ENCODE measurements around the gene CLN6.
"Not testable (repeated sequence)": the region's sequence is repeated elsewhere in the genome, so short reads cannot be mapped to it uniquely, and the experiment has no call there.

The CLN6 gene

DNA sequence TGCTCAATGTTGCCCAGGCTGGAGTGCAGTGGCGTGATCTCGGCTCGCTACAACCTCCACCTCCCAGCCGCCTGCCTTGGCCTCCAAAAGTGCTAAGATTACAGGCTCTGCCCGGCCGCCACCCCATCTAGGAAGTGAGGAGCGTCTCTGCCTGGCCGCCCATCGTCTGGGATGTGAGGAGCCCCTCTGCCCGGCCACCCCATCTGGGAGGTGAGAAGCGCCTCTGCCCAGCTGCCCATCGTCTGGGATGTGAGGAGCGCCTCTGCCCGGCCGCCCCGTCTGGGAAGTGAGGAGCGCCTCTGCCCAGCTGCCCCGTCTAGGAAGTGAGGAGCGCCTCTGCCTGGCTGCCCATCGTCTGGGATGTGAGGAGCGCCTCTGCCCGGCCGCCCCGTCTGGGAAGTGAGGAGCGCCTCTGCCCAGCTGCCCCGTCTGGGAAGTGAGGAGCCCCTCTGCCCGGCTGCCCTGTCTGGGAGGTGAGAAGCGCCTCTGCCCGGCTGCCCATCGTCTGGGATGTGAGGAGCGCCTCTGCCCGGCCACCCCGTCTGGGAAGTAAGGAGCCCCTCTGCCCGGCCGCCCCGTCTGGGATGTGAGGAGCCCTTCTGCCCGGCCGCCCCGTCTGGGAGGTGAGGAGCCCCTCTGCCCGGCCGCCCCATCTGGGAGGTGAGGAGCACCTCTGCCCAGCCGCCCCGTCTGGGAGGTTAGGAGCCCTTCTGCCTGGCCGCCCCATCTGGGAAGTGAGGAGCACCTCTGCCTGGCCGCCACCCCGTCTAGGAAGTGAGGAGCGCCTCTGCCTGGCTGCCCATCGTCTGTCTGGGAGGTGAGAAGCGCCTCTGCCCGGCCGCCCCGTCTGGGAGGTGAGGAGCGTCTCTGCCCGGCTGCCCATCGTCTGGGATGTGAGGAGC is 7.7 kb downstream of the CLN6 start:
- not testable (repeated sequence) for DNase-seq

- no peak for DNase-seq
These were observed 8.6 kb downstream of the CLN6 start for GRCh38 chr15:68220967-68221366.

GRCh38 chr15:68220489-68220888 is 9.0 kb downstream of the CLN6 start:
- no peak for DNase-seq

- no peak for DNase-seq
These were observed 10.4 kb downstream of the CLN6 start for GRCh38 chr15:68218847-68219798.

DNA sequence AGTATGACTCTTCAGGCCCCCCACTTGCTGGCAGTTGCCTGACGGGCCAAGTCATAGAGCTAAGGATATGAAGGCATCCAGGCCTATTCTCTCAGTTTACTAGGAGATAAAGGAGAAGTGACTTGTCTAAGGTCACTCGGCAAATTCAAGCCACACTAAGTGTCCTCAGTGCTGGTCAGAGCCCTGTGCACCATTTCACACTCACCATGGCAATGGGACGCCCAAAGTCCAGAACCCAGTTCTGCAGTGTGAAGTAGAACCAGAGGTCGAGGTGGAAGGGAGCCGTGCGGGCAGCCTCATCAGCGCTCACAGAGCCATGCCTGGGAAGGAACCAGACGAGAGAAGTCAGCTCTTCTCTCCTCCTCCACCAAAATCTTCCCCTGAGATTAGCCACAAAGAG is 11.2 kb downstream of the CLN6 start:
- DNase-seq, result no peak

DNA sequence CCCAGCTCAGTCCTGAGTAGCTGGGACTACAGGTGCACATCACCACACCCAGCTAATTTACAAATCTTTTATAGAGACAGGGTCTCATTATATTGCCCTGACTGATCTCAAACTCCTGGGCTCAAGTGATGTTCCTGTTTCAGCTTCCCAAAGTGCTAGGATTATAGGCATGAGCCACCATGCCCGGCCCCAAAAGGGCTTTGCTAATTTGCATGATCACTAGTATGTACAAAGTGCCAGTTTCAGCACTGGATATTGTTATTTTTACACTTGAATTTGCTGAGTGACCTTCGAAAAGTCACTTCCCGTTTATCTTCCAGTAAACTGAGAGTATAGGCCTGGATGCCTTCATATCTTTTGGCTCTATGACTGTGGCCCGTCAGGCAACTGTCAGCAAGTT is 12.2 kb downstream of the CLN6 start:
- DNase-seq, result no peak

- no peak for DNase-seq
These were observed 14.7 kb downstream of the CLN6 start for GRCh38 chr15:68214838-68215254.

- DNase-seq, result no peak
These were observed 15.3 kb downstream of the CLN6 start for GRCh38 chr15:68213991-68214837.

DNA sequence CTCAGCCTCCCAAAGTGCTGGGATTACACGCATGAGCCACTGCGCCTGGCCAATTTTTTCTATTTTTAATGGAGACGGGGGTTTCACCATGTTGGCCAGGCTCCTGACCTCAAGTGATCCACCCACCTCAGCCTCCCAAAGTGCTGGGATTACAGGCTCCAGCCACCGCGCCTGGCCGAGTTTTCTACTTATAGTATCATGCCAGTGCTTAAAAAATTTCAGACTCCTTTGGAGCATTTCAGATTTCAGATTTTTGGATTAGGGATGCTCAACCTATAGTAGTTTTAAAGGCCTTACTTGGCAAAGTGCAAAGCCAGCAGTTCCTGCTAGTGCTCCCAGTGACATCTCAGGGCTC is 16.1 kb downstream of the CLN6 start:
- DNase-seq, result not testable (repeated sequence)

DNA sequence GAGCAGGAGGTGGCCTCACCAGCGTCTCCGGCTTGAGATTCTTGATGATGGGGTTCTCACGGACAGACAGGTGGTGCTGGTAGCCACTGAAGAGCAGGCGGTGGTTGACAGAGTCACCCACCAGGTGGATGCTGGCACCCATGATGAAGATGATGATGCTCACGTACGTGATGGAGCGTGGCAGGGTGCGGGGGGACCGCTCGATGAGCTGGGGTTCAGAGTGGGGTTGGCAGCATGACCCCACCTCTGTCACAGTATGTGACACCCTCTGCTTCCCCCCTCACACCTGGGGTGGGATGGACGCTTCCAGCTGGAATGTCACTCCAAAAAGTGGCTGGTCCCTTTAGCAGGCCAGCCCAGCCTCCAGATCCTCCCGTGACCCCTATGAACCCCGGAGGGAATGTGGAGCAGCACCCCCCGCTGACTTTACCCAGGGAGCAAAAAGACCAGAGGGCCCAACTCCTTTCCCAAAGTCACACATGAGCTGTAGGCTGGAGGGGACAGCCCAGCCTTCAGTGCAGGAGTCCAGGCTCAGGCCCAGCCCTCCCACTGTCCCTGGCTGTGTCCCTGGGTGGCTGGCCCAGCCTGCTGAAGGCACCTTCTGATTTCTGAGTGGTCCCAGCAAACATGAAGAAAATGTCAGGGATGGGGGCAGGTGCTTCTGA is 17.7 kb downstream of the CLN6 start:
- DNase-seq, result no peak

DNA sequence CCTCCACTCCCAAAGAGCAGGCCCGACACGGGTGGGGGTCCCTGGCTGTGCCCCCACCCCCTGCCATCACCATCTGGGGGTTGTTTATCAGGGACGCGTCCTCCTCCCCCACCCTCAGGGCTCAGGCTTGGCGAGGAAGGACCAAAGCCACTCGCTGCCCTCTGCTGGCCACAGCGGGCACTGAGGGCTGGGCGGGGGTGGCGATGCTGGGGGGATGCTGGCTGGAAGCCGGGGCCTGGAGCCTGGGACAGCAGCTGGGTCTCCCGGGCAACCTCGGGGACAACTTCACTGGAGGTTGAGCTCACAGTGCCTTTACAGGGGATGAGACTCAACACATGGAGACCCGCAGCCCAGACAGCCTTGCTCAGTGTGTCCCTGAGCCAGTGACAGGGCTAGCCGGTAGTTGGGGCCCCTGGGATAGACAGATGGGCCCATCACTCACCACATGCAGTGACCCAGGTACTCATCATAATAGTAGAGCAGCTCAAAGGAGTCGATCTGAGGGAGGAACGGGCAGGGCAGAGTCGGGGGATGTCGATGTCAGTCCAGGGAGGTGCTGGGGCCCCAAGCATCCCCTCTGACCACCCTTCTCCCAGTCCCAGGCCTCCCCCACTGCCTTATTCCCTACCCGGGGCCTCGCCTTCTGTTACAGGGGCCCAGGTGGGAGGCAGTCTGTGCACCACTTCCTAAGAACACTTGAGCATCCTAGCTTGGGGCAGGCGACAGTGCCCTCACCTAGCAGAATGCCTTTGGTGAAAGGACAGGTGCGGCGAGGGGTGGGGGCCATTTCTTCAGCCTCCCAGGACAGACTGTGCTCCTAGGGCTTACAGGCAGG is 18.5 kb downstream of the CLN6 start:
- DNase-seq, result peak; percentile 56

- DNase-seq, result no peak
These were observed 19.1 kb downstream of the CLN6 start for GRCh38 chr15:68210409-68210756.

DNA sequence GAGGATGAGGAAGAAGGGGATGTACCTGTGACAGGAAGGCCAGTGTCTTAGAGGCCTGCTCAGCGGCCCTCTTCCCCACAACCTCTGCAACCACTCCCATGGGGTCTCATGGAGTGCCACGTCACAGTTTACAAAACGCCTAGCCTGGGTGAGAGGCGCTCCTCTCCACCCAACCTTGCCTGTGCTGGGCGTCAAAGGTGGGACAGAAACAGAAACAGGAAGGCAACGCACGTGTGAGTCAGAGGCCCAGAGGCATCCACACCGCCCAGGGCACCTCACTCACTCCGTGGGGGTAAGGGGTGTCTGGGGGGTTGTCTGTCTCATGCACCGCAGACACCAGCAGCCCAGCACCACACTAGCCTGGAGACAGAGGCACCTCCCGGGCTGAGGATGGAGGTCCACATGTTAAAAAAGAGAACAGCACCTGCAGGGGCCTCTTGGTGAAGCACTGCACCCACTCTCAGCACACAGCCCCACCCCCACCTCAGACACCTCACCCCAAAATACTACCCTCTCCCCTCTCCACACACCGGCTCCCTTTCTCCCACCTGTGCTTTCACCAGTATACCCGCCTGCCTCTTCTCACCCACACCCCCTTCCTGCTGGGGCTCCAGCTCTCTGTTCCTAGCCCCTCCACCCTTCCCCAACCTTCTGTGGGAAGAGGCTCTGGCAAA is 19.7 kb downstream of the CLN6 start:
- peak; percentile 33 for DNase-seq

DNA sequence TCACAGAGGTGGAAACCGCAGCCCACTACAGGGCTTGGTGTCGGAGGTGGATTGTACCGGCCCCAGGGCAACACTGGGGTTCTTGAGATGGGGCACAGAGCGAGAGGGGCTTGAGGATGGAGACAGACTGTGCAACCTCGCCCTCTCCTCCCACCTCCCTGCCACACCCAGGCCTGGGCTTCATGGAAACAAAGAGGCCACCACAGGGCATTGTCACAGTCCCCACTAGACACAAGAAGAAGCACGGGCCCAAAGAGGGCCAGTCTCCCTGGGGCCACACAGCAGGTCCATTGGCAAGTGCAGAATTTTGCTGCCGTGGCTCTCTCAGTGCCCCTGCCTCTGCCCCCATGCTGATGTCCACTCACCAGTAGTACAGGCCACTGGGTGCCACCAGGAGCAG is 20.3 kb downstream of the CLN6 start:
- DNase-seq, result no peak

- no peak for DNase-seq
These were observed 20.8 kb downstream of the CLN6 start for GRCh38 chr15:68208636-68209240.

- no peak for DNase-seq
These were observed 21.4 kb downstream of the CLN6 start for GRCh38 chr15:68208136-68208535.

DNA sequence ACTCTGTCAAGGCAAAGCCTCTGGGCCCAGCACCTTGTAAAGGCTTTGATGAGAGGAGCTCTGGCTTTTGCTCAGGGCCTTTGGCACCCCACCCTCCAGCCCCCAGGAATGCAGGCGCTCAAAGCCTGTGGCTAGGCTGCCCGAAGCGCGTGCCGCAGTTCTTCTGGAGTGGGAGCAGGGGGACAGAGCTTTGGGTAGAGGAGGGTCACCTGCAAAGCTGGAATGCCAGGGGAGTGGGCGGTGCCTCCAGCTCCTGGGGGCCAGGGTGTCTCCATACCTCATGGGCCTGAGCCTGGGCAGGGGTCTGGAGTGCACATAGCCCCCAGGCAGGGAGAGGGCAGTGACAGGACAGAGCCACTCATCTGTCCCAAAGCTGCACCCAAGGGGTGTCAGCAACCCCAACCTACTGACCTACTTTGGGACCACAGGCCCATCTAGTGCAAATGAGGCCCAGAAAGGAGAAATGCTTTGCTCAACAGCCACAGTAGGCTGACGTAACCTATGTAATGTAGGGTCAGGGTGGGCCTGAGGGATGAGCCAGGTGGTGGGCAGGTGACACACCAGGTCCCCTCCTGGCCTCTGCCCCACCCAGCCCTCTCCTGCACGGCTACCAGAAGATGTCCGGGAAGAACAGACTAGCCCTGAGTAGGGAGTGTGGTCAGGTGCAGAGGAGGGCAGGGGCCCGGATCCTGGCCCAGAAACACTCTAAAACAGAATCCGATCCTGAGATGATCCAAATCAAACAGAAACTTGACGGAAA is 22.2 kb downstream of the CLN6 start:
- DNase-seq, result no peak

- DNase-seq, result no peak
These were observed 22.8 kb downstream of the CLN6 start for GRCh38 chr15:68206711-68207151.

DNA sequence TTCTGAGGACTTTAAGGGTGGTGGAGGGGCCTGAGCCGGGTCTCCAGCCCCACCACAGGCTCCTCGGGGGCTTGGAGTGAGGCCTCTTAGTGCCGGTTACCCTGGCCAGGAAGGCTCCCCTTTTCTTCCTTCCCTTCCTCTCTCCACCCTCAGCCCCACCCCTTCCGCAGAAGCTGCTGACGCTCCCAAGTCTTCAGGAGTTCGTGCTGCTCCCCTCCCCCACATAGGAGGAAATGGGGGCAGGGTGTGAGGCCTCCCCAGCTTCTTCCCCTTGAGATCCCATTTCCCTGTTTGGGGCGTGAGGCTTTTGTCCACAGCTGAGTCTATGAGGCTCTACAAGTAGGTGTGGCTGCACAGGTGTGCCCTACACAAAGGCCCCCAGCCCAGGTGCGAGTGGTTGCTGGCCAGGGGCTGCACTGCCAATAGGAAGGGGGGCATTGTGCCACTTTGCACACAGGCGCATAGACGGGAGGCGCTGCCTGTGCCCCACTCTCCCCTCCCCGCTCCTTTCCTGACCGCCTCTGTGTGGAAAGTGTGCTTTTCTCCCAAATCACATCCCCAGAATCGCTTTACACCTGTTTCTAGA is 23.5 kb downstream of the CLN6 start:
- no peak for DNase-seq
